HG02759 (cell line): ENCODE data around the gene RGS9.
"Not testable (repeated sequence)": the region's sequence is repeated elsewhere in the genome, so short reads cannot be mapped to it uniquely, and the experiment has no call there.

Source experiments
- ATAC-seq: cut with Tn5 transposase; IDR thresholded peaks from one replicate; pipeline ENCODE4 v1.9.1; 2021; ENCODE audit warnings: mild to moderate bottlenecking, moderate library complexity; ENCODE audit not compliant: unreplicated experiment

Gene RGS9

GRCh38 chr17:65137021-65137939, at the start of gene RGS9:
RGS9 (plus strand) TSS chr17:65137370; CDS start chr17:65137541, 171 bp downstream.
- peak; percentile 94 for ATAC-seq

GRCh38 chr17:65088621-65089360, 48.4 kb upstream of the RGS9 start:
- ATAC-seq, result no peak

GRCh38 chr17:65092262-65092661, 44.9 kb upstream of the RGS9 start:
- ATAC-seq, result no peak

GRCh38 chr17:65092721-65093356, 44.3 kb upstream of the RGS9 start:
- not testable (repeated sequence) for ATAC-seq

- no peak for ATAC-seq
Measured at GRCh38 chr17:65093930-65094329, 43.2 kb upstream of the RGS9 start.

- ATAC-seq, result no peak
Measured at GRCh38 chr17:65095465-65095864, 41.7 kb upstream of the RGS9 start.

- ATAC-seq, result not testable (repeated sequence)
Measured at GRCh38 chr17:65096382-65096781, 40.8 kb upstream of the RGS9 start.

- ATAC-seq, result no peak
Measured at GRCh38 chr17:65097110-65097509, 40.1 kb upstream of the RGS9 start.

GRCh38 chr17:65099475-65099874, 37.7 kb upstream of the RGS9 start:
- no peak for ATAC-seq

GRCh38 chr17:65099941-65100315, 37.2 kb upstream of the RGS9 start:
- ATAC-seq, result peak; percentile 80

GRCh38 chr17:65100316-65101140, 36.6 kb upstream of the RGS9 start:
- peak; percentile 76 for ATAC-seq

- no peak for ATAC-seq
Measured at GRCh38 chr17:65101371-65101770, 35.8 kb upstream of the RGS9 start.

- no peak for ATAC-seq
Measured at GRCh38 chr17:65102235-65102634, 34.9 kb upstream of the RGS9 start.

- ATAC-seq, result no peak
Measured at GRCh38 chr17:65102788-65103187, 34.4 kb upstream of the RGS9 start.

GRCh38 chr17:65103431-65103830, 33.7 kb upstream of the RGS9 start:
- ATAC-seq, result no peak

GRCh38 chr17:65103896-65104295, 33.3 kb upstream of the RGS9 start:
- no peak for ATAC-seq

GRCh38 chr17:65104541-65104940, 32.6 kb upstream of the RGS9 start:
- no peak for ATAC-seq

GRCh38 chr17:65104973-65105372, 32.2 kb upstream of the RGS9 start:
- no peak for ATAC-seq

GRCh38 chr17:65108152-65108551, 29.0 kb upstream of the RGS9 start:
- ATAC-seq, result no peak

GRCh38 chr17:65109543-65109942, 27.6 kb upstream of the RGS9 start:
- ATAC-seq, result no peak
